Measurements from ENCODE around the gene NOC2L.

The NOC2L gene

GRCh38 chr1:965526-966134 lies 6.6 kb upstream of the NOC2L start:
- Histone ChIP-seq H3K4me1 (peaks cover 19% of the 10 kb centered on the region), H3K27me3 (ENCODE audit: low read depth) (no peaks in the 10 kb centered on the region), H3K36me3 (replicated peaks) (peaks cover 29% of the 10 kb centered on the region), H3K9me3 (no peaks in the 10 kb centered on the region), H3K4me3 (no peak overlapping the region; the same call in 1 of the 2 replicates)
- in situ Hi-C loops (cut with MboI; ENCODE audit: low sequenced_read_pairs): no loop called here
- no peak for DNase-seq (ENCODE audit: low spot score in 2 of 2)

- H3K4me3 ChIP-seq: no peak overlapping the region
- DNase-seq (ENCODE audit: low spot score in 2 of 2): no peak
- H3K9me3 ChIP-seq: no peaks in the 10 kb centered on the region
- peaks cover 19% of the 10 kb centered on the region for H3K4me1 ChIP-seq
- peaks cover 29% of the 10 kb centered on the region for H3K36me3 ChIP-seq (replicated peaks)
- in situ Hi-C loops (cut with MboI; ENCODE audit: low sequenced_read_pairs): no loop called here
- H3K27me3 ChIP-seq (ENCODE audit: low read depth): no peaks in the 10 kb centered on the region
Measured at GRCh38 chr1:964691-965525, 5.9 kb upstream of the NOC2L start.

- Histone ChIP-seq H3K27me3 (ENCODE audit: low read depth) (no peaks in the 10 kb centered on the region), H3K4me1 (peaks cover 19% of the 10 kb centered on the region), H3K36me3 (replicated peaks) (peaks cover 29% of the 10 kb centered on the region), H3K4me3 (no peak overlapping the region), H3K9me3 (no peaks in the 10 kb centered on the region)
- DNase-seq (ENCODE audit: low spot score in 2 of 2): no peak
- in situ Hi-C loops (cut with MboI; ENCODE audit: low sequenced_read_pairs): no loop called here
Measured at GRCh38 chr1:963746-964525, 4.9 kb upstream of the NOC2L start.

- H3K9me3 ChIP-seq: no peaks in the 10 kb centered on the region
- in situ Hi-C loops (cut with MboI; ENCODE audit: low sequenced_read_pairs): no loop called here
- no peak for DNase-seq (ENCODE audit: low spot score in 2 of 2)
- peaks cover 19% of the 10 kb centered on the region for H3K4me1 ChIP-seq
- H3K36me3 ChIP-seq (replicated peaks): peaks cover 29% of the 10 kb centered on the region
- no peaks in the 10 kb centered on the region for H3K27me3 ChIP-seq (ENCODE audit: low read depth)
- H3K4me3 ChIP-seq: no peak overlapping the region
Measured at GRCh38 chr1:963301-963651, 4.2 kb upstream of the NOC2L start.

- Histone ChIP-seq H3K27me3 (ENCODE audit: low read depth) (no peaks in the 10 kb centered on the region), H3K36me3 (replicated peaks) (peaks cover 29% of the 10 kb centered on the region), H3K4me3 (no peak overlapping the region), H3K9me3 (no peaks in the 10 kb centered on the region), H3K4me1 (peaks cover 20% of the 10 kb centered on the region)
- in situ Hi-C loops (cut with MboI; ENCODE audit: low sequenced_read_pairs): no loop called here
- no peak for DNase-seq (ENCODE audit: low spot score in 2 of 2)
Measured at GRCh38 chr1:962381-963300, 3.6 kb upstream of the NOC2L start.

- peak overlapping the region; percentile 100 for H3K4me3 ChIP-seq
- peak in 1 of 2 experiments; percentile 33 for DNase-seq (ENCODE audit: low spot score in 2 of 2)
- H3K36me3 ChIP-seq (replicated peaks): peaks cover 44% of the 10 kb centered on the region
- in situ Hi-C loops (cut with MboI; ENCODE audit: low sequenced_read_pairs): no loop called here
- peaks cover 11% of the 10 kb centered on the region; the same call in 1 of the 2 replicates for H3K4me1 ChIP-seq
- H3K9me3 ChIP-seq: no peaks in the 10 kb centered on the region
- no peaks in the 10 kb centered on the region for H3K27me3 ChIP-seq (ENCODE audit: low read depth)
Measured at GRCh38 chr1:961132-961669, 2.1 kb upstream of the NOC2L start.

GRCh38 chr1:960363-961131 lies 1.5 kb upstream of the NOC2L start, which contains the start of gene KLHL17:
TSS of gene KLHL17 (plus strand) at chr1:960584. CDS start at chr1:960694, 110 bp downstream.
- Histone ChIP-seq H3K9me3 (no peaks in the 10 kb centered on the region), H3K4me1 (peaks cover 8% of the 10 kb centered on the region; the same call in 1 of the 2 replicates), H3K4me3 (peak within 1 kb of the TSS; percentile 100), H3K27me3 (ENCODE audit: low read depth) (no peaks in the 10 kb centered on the region), H3K36me3 (replicated peaks) (peaks cover 49% of the 10 kb centered on the region)
- in situ Hi-C loops (cut with MboI; ENCODE audit: low sequenced_read_pairs): no loop called here
- DNase-seq (ENCODE audit: low spot score in 2 of 2): peak; percentile 71 to 91

- Histone ChIP-seq H3K9me3 (no peaks in the 10 kb centered on the region), H3K4me1 (peaks cover 8% of the 10 kb centered on the region; the same call in 1 of the 2 replicates), H3K4me3 (peak overlapping the region; percentile 100), H3K36me3 (replicated peaks) (peaks cover 49% of the 10 kb centered on the region), H3K27me3 (ENCODE audit: low read depth) (no peaks in the 10 kb centered on the region)
- DNase-seq (ENCODE audit: low spot score in 2 of 2): no peak
- in situ Hi-C loops (cut with MboI; ENCODE audit: low sequenced_read_pairs): no loop called here
Measured at GRCh38 chr1:959731-960362, 791 bp upstream of the NOC2L start.

- DNase-seq (ENCODE audit: low spot score in 2 of 2): no peak
- no peak overlapping the region for H3K4me3 ChIP-seq
- no peaks in the 10 kb centered on the region for H3K9me3 ChIP-seq
- peaks cover 7% of the 10 kb centered on the region; the same call in 1 of the 2 replicates for H3K4me1 ChIP-seq
- H3K36me3 ChIP-seq (replicated peaks): peaks cover 59% of the 10 kb centered on the region
- H3K27me3 ChIP-seq (ENCODE audit: low read depth): no peaks in the 10 kb centered on the region
- in situ Hi-C loops (cut with MboI; ENCODE audit: low sequenced_read_pairs): no loop called here
Measured at GRCh38 chr1:956636-957035, 2.4 kb downstream of the NOC2L start.

GRCh38 chr1:955474-955873 lies 3.6 kb downstream of the NOC2L start:
- Histone ChIP-seq H3K9me3 (no peaks in the 10 kb centered on the region), H3K36me3 (replicated peaks) (peaks cover 70% of the 10 kb centered on the region), H3K27me3 (ENCODE audit: low read depth) (no peaks in the 10 kb centered on the region), H3K4me1 (peaks cover 4% of the 10 kb centered on the region; the same call in 1 of the 2 replicates), H3K4me3 (no peak overlapping the region)
- in situ Hi-C loops (cut with MboI; ENCODE audit: low sequenced_read_pairs): no loop called here
- no peak for DNase-seq (ENCODE audit: low spot score in 2 of 2)

- Histone ChIP-seq H3K27me3 (ENCODE audit: low read depth) (no peaks in the 10 kb centered on the region), H3K4me3 (no peak overlapping the region), H3K9me3 (no peaks in the 10 kb centered on the region), H3K36me3 (replicated peaks) (peaks cover 76% of the 10 kb centered on the region), H3K4me1 (peaks cover 4% of the 10 kb centered on the region; the same call in 1 of the 2 replicates)
- DNase-seq (ENCODE audit: low spot score in 2 of 2): no peak
- in situ Hi-C loops (cut with MboI; ENCODE audit: low sequenced_read_pairs): no loop called here
Measured at GRCh38 chr1:954927-955326, 4.1 kb downstream of the NOC2L start.

Measured in HAP-1 (cell line).